ENCODE data around the gene DENND4A.
"Not testable (repeated sequence)": the region's sequence is repeated elsewhere in the genome, so short reads cannot be mapped to it uniquely, and the experiment has no call there.

DENND4A gene

GRCh38 chr15:65615887-65616286 lies 176.2 kb downstream of the DENND4A start:
- not testable (repeated sequence) for H3K4me3 Mint-ChIP-seq
- peaks cover 24% of the 10 kb centered on the region for H3K4me1 Mint-ChIP-seq

DNA sequence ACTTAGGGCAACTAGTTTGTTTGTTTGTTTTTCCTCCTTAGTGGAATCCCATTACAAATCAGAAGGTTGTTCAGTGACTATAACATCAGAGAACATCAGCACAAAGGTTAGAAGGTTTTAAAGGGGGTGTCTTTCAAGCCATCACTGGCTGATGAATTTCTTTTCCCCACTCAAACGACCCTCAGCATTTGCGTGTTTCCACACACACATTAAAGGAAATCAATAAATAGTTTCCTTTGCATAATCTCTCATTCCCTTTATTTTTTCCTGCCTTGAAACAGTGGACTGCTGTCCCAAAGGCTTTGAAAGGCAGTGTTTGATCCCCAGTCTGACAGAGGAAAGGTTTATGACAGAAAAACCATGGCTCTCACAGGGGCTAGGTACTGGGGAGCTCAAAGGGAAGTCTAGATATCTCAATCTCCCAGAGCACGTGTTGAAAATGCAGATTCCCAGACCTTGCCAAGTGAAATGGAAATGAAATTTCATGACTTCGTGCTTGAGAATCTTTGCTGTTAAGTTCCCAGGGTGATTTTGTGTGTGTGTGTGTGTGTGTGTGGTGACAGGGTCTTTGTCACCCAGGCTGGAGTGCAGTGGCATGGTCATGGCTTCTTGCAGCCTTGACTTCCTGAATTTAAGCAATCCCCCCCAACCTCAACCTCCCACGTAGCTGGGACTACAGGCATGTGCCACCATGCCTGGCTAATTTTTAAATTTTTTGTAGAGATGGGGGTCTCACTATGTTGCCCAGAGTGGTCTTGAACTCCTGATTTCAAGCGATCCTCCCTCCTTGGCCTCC lies 178.9 kb downstream of the DENND4A start:
- DNase-seq (no peak), ATAC-seq (no peak)
- peaks cover 40% of the 10 kb centered on the region for H3K4me1 Mint-ChIP-seq
- H3K27me3 Mint-ChIP-seq = no peaks in the 10 kb centered on the region
- no peaks in the 10 kb centered on the region for H3K9me3 Mint-ChIP-seq
- H3K27ac Mint-ChIP-seq = peak overlapping the region; percentile 22
- H3K4me3 Mint-ChIP-seq = no peak overlapping the region
- H3K36me3 Mint-ChIP-seq (ENCODE audit: low read depth) = no peaks in the 10 kb centered on the region

More at GRCh38 chr15:65615887-65616286, 176.2 kb downstream of the DENND4A start:
- H3K36me3 Mint-ChIP-seq (ENCODE audit: low read depth); H3K27me3 Mint-ChIP-seq; H3K27ac Mint-ChIP-seq; ATAC-seq; H3K9me3 Mint-ChIP-seq; DNase-seq: not testable (repeated sequence)

- DNase-seq (no peak), ATAC-seq (no peak)
- peaks cover 45% of the 10 kb centered on the region for H3K4me1 Mint-ChIP-seq
- H3K27ac Mint-ChIP-seq = peak overlapping the region; percentile 98
- peak overlapping the region; percentile 97 for H3K4me3 Mint-ChIP-seq
- no peaks in the 10 kb centered on the region for H3K9me3 Mint-ChIP-seq
- H3K36me3 Mint-ChIP-seq (ENCODE audit: low read depth) = no peaks in the 10 kb centered on the region
- H3K27me3 Mint-ChIP-seq = no peaks in the 10 kb centered on the region
These were observed 179.5 kb downstream of the DENND4A start for GRCh38 chr15:65612616-65612946.

GRCh38 chr15:65611888-65612615 lies 180.0 kb downstream of the DENND4A start:
- Mint-ChIP-seq H3K27ac (peak overlapping the region; percentile 98), H3K36me3 (ENCODE audit: low read depth) (no peaks in the 10 kb centered on the region), H3K27me3 (no peaks in the 10 kb centered on the region), H3K9me3 (no peaks in the 10 kb centered on the region), H3K4me3 (peak overlapping the region; percentile 97), H3K4me1 (peaks cover 45% of the 10 kb centered on the region)
- ATAC-seq = no peak
- peak; percentile 10 for DNase-seq

GRCh38 chr15:65610871-65611718 lies 181.0 kb downstream of the DENND4A start, which contains the start of gene INTS14:
Gene INTS14 (minus strand): TSS chr15:65611131. CDS start chr15:65607380, 3,751 bp downstream.
- Mint-ChIP-seq H3K4me1 (peaks cover 45% of the 10 kb centered on the region), H3K36me3 (ENCODE audit: low read depth) (no peaks in the 10 kb centered on the region), H3K9me3 (no peaks in the 10 kb centered on the region), H3K27me3 (no peaks in the 10 kb centered on the region), H3K4me3 (peak within 1 kb of the TSS; percentile 97), H3K27ac (peak within 1 kb of the TSS; percentile 98)
- peak; percentile 99 for DNase-seq
- ATAC-seq = peak; percentile 100
